ENCODE results near the gene OR2L5.

GRCh38 chr1:248047008-248047407, 33.5 kb downstream of the OR2L5 start:
- TF ChIP-seq, protein P1, sequence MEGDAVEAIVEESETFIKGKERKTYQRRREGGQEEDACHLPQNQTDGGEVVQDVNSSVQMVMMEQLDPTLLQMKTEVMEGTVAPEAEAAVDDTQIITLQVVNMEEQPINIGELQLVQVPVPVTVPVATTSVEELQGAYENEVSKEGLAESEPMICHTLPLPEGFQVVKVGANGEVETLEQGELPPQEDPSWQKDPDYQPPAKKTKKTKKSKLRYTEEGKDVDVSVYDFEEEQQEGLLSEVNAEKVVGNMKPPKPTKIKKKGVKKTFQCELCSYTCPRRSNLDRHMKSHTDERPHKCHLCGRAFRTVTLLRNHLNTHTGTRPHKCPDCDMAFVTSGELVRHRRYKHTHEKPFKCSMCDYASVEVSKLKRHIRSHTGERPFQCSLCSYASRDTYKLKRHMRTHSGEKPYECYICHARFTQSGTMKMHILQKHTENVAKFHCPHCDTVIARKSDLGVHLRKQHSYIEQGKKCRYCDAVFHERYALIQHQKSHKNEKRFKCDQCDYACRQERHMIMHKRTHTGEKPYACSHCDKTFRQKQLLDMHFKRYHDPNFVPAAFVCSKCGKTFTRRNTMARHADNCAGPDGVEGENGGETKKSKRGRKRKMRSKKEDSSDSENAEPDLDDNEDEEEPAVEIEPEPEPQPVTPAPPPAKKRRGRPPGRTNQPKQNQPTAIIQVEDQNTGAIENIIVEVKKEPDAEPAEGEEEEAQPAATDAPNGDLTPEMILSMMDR (IDR thresholded peaks at IDR 0.05), result no peak
- TF ChIP-seq POLR2AphosphoS5 (IDR thresholded peaks at IDR 0.05) (no peak), POLR2A (IDR thresholded peaks at IDR 0.05) (no peak)

Data from prostate gland (tissue), 2 donors.